ENCODE results near the gene CD247.

CD247 gene

GRCh38 chr1:167490765-167491164, 27.6 kb downstream of the CD247 start:
- Histone ChIP-seq H3K9me3 (ENCODE audit: control insufficient read depth, insufficient read depth, low read depth, low read length) (no peaks in the 10 kb centered on the region), H3K4me1 (ENCODE audit: control insufficient read depth, insufficient read depth, low read length) (no peaks in the 10 kb centered on the region), H3K27ac (ENCODE audit: extremely low read depth, low read depth, low read length) (no peak overlapping the region), H3K4me3 (ENCODE audit: low read depth, low read length) (no peak overlapping the region), H3K36me3 (ENCODE audit: control insufficient read depth in 2 of 2, insufficient read depth in 1 of 2, low read length in 2 of 2) (no peaks in the 10 kb centered on the region)
- no peak for TF ChIP-seq ZNF280D (tag by site-specific recombination; IDR thresholded peaks at IDR 0.05)
- no peak for TF ChIP-seq ZNF404 (tag by site-specific recombination; IDR thresholded peaks at IDR 0.05)
- no peak for TF ChIP-seq ELK4 (IDR thresholded peaks at IDR 0.05; ENCODE audit: borderline replicate concordance, low read depth, low read length)
- TF ChIP-seq ZBTB6 (tag by site-specific recombination; IDR thresholded peaks at IDR 0.05): no peak
- TF ChIP-seq ZSCAN4 (tag by site-specific recombination; IDR thresholded peaks at IDR 0.05): no peak
- no peak for TF ChIP-seq REST (tag by site-specific recombination; IDR thresholded peaks at IDR 0.05)
- no peak for TF ChIP-seq ZNF610 (tag by site-specific recombination; IDR thresholded peaks at IDR 0.05; ENCODE audit: borderline replicate concordance)
- TF ChIP-seq ZNF560 (tag by site-specific recombination; IDR thresholded peaks at IDR 0.05; ENCODE audit: borderline replicate concordance): no peak
- TF ChIP-seq ZBTB49 (tag by site-specific recombination; IDR thresholded peaks at IDR 0.05; ENCODE audit: low read depth): no peak
- no peak for TF ChIP-seq ZNF843 (tag by site-specific recombination; IDR thresholded peaks at IDR 0.05)
- TF ChIP-seq ZNF274 (IDR thresholded peaks at IDR 0.05; ENCODE audit: low read length): no peak
- TF ChIP-seq ZNF274 (tag by site-specific recombination; IDR thresholded peaks at IDR 0.05; ENCODE audit: borderline replicate concordance): no peak
- TF ChIP-seq ZNF16 (tag by site-specific recombination; IDR thresholded peaks at IDR 0.05; ENCODE audit: low read depth): no peak
- no peak for TF ChIP-seq KLF7 (tag by site-specific recombination; IDR thresholded peaks at IDR 0.05; ENCODE audit: borderline replicate concordance)
- no peak for TF ChIP-seq ZNF423 (tag by site-specific recombination; IDR thresholded peaks at IDR 0.05)
- no peak for TF ChIP-seq ZNF585B (tag by site-specific recombination; IDR thresholded peaks at IDR 0.05)
- TF ChIP-seq ZNF292 (tag by site-specific recombination; IDR thresholded peaks at IDR 0.05; ENCODE audit: borderline replicate concordance, low read depth): no peak
- no peak for TF ChIP-seq ZSCAN16 (tag by site-specific recombination; IDR thresholded peaks at IDR 0.05)
- ChIA-PET CTCF (no interaction called here), POLR2A (no interaction called here)
